Left kidney (tissue), 2 donors: ENCODE data around the gene PAM. TPM values are rescaled to one million over a fixed set of nuclear protein-coding genes. Genes with fewer than 3 reads are reported as not detected.
"Not testable (repeated sequence)": the region's sequence is repeated elsewhere in the genome, so short reads cannot be mapped to it uniquely, and the experiment has no call there.

Experiments used
- DNase-seq: peaks from one replicate; pipeline ENCODE4 v3.0.0-alpha.2; 2013
- polyA plus RNA-seq: library from polyadenylated mRNA; unstranded; fragments of 120-200 nt; gene quantifications from one replicate; pipeline ENCODE4 v1.2.1, GENCODE V29; 2013; ENCODE audit not compliant: insufficient read length

PAM gene
- polyA plus RNA-seq, 1 donor, result 232 TPM

- DNase-seq, result no peak
Observed at GRCh38 chr5:102901424-102902134, 146.5 kb downstream of the PAM start.

- DNase-seq, result no peak
Observed at GRCh38 chr5:102902135-102902448, 147.0 kb downstream of the PAM start.

GRCh38 chr5:102902647-102903046 is 147.5 kb downstream of the PAM start:
- DNase-seq, result no peak

- no peak for DNase-seq
Observed at GRCh38 chr5:102903074-102903871, 148.2 kb downstream of the PAM start.

- DNase-seq, result no peak
Observed at GRCh38 chr5:102905056-102905455, 150.0 kb downstream of the PAM start.

- DNase-seq, result not testable (repeated sequence)
Observed at GRCh38 chr5:102907099-102907498, 152.0 kb downstream of the PAM start.

GRCh38 chr5:102910240-102911226 is 155.4 kb downstream of the PAM start:
- no peak for DNase-seq

- no peak for DNase-seq
Observed at GRCh38 chr5:102911973-102912372, 156.9 kb downstream of the PAM start.

- no peak for DNase-seq
Observed at GRCh38 chr5:102916109-102916508, 161.0 kb downstream of the PAM start.

- DNase-seq, result no peak
Observed at GRCh38 chr5:102918986-102919610, 164.0 kb downstream of the PAM start.

- DNase-seq, result no peak
Observed at GRCh38 chr5:102920762-102921161, 165.7 kb downstream of the PAM start.

GRCh38 chr5:102921341-102922044 is 166.4 kb downstream of the PAM start:
- no peak for DNase-seq

GRCh38 chr5:102922111-102922720 is 167.1 kb downstream of the PAM start:
- DNase-seq, result no peak

GRCh38 chr5:102922799-102923477 is 167.8 kb downstream of the PAM start:
- DNase-seq, result no peak

GRCh38 chr5:102924963-102925362 is 169.9 kb downstream of the PAM start:
- DNase-seq, result no peak

- no peak for DNase-seq
Observed at GRCh38 chr5:102927007-102927406, 171.9 kb downstream of the PAM start.

- DNase-seq, result no peak
Observed at GRCh38 chr5:102930244-102930643, 175.1 kb downstream of the PAM start.

GRCh38 chr5:102931085-102931725 is 176.1 kb downstream of the PAM start:
- no peak for DNase-seq

- no peak for DNase-seq
Observed at GRCh38 chr5:102932781-102933180, 177.7 kb downstream of the PAM start.

GRCh38 chr5:102933316-102933715 is 178.2 kb downstream of the PAM start:
- no peak for DNase-seq
